HG03457 (cell line): Measurements from ENCODE around the gene CCL3.
A peak's percentile ranks its signal among the peaks of the same experiment; 100 is the strongest.
"Not testable (repeated sequence)": the region's sequence is repeated elsewhere in the genome, so short reads cannot be mapped to it uniquely, and the experiment has no call there.

Experiments
- ATAC-seq: cut with Tn5 transposase; IDR thresholded peaks from one replicate; pipeline ENCODE4 v1.9.1; 2021; ENCODE audit warnings: moderate number of reproducible peaks; ENCODE audit not compliant: unreplicated experiment

CCL3 gene

GRCh38 chr17:36117505-36118382 is 27.8 kb upstream of the CCL3 start:
- no peak for ATAC-seq

GRCh38 chr17:36115649-36115977 is 25.7 kb upstream of the CCL3 start:
- not testable (repeated sequence) for ATAC-seq

- ATAC-seq = not testable (repeated sequence)
These were observed 25.2 kb upstream of the CCL3 start for GRCh38 chr17:36114971-36115648.

- not testable (repeated sequence) for ATAC-seq
These were observed 23.2 kb upstream of the CCL3 start for GRCh38 chr17:36113131-36113530.

GRCh38 chr17:36112572-36112971 is 22.6 kb upstream of the CCL3 start:
- no peak for ATAC-seq

- ATAC-seq = no peak
These were observed 21.1 kb upstream of the CCL3 start for GRCh38 chr17:36111068-36111490.

GRCh38 chr17:36108265-36108664 is 18.3 kb upstream of the CCL3 start:
- ATAC-seq = not testable (repeated sequence)

- no peak for ATAC-seq
These were observed 17.7 kb upstream of the CCL3 start for GRCh38 chr17:36107660-36108059.

- no peak for ATAC-seq
These were observed 16.5 kb upstream of the CCL3 start for GRCh38 chr17:36106493-36106835.

GRCh38 chr17:36105781-36106492 is 16.0 kb upstream of the CCL3 start:
- ATAC-seq = no peak

GRCh38 chr17:36104701-36105181 is 14.8 kb upstream of the CCL3 start:
- ATAC-seq = no peak

GRCh38 chr17:36104246-36104645 is 14.3 kb upstream of the CCL3 start:
- not testable (repeated sequence) for ATAC-seq

- peak; percentile 76 for ATAC-seq
These were observed 13.5 kb upstream of the CCL3 start, which contains the start of gene CCL4 for GRCh38 chr17:36103401-36103975. CCL4 (plus strand) TSS chr17:36103827; CDS start chr17:36103906, 79 bp downstream.

- not testable (repeated sequence) for ATAC-seq
These were observed 9.1 kb upstream of the CCL3 start for GRCh38 chr17:36099004-36099403.

- no peak for ATAC-seq
These were observed 6.0 kb upstream of the CCL3 start for GRCh38 chr17:36095992-36096391.

- ATAC-seq = no peak
These were observed 4.8 kb upstream of the CCL3 start for GRCh38 chr17:36094746-36095145.

- no peak for ATAC-seq
These were observed 4.3 kb upstream of the CCL3 start for GRCh38 chr17:36094232-36094631.

- not testable (repeated sequence) for ATAC-seq
These were observed 2.8 kb upstream of the CCL3 start for GRCh38 chr17:36092715-36093114.

GRCh38 chr17:36092230-36092629 is 2.3 kb upstream of the CCL3 start:
- no peak for ATAC-seq

GRCh38 chr17:36089339-36089865 is 541 bp downstream of the CCL3 start:
- no peak for ATAC-seq
